Endothelial cell of umbilical vein (primary cell): ENCODE data around the gene TBRG1. TPM values are rescaled to one million over a fixed set of nuclear protein-coding genes. Genes with fewer than 3 reads are reported as not detected.

Experiments
- BruUV-seq: library from RNA; stranded (reverse); fragments of 400-500 nt; replicated peaks from 2 replicates; lab custom pipeline; 2021; lab: Mats Ljungman, UMichigan
- CTCF ChIA-PET: fragments of 300-600, 350-600 bp; sonication (Branson Sonifier 250); formaldehyde crosslinking; loops from one replicate; lab custom pipeline; 2021; ENCODE audit warnings: antibody characterized with exemption, inconsistent platforms; lab: Charles Lee
- POLR2A ChIA-PET: fragments of 300-600, 350-600 bp; sonication (Branson Sonifier 250); formaldehyde crosslinking; loops from one replicate; lab custom pipeline; 2021; ENCODE audit warnings: antibody characterized with exemption, inconsistent platforms; lab: Charles Lee
- DNase-seq: peaks from one replicate; pipeline ENCODE4 v3.0.0-alpha.2; 2011; ENCODE audit warnings: low read depth, low spot score
- FAIRE-seq: peaks from 2 replicates; lab custom pipeline; 2011; peaks lifted over from hg19 to GRCh38; lab: Jason Lieb, UNC
- H2AFZ ChIP-seq: 2 replicates; pipeline ENCODE4 v1.6.0; 2012; ENCODE audit warnings: low read depth, low read length, control low read depth, inconsistent platforms
- H3K27ac ChIP-seq: 2 replicates; pipeline ENCODE4 v1.5.1; 2011; ENCODE audit warnings: low read depth, mild to moderate bottlenecking, control low read depth, low read length, moderate library complexity; ENCODE audit not compliant: insufficient read depth
- H3K27me3 ChIP-seq, 2 experiments: 2 replicates each; pipeline versions ENCODE4 v1.6.0 to v1.6.1; 2011; ENCODE audit warnings: low read length in 2 of 2, mixed read lengths in 1 of 2; ENCODE audit not compliant: control insufficient read depth in 2 of 2, insufficient read depth in 2 of 2
- H3K36me3 ChIP-seq, 2 experiments: 2 replicates in 1 of 2; 3 replicates in 1 of 2; pipeline ENCODE4 v1.5.1; 2011; ENCODE audit warnings: low read length in 2 of 2, mild to moderate bottlenecking in 1 of 2, moderate library complexity in 1 of 2; ENCODE audit not compliant: control insufficient read depth in 2 of 2, insufficient read depth in 2 of 2; ENCODE audit errors: extremely low read depth in 1 of 2
- H3K4me1 ChIP-seq: 3 replicates; pipeline ENCODE4 v1.5.1; 2011; ENCODE audit warnings: mild to moderate bottlenecking, low read length; ENCODE audit not compliant: control insufficient read depth, insufficient read depth; ENCODE audit errors: extremely low read depth
- H3K4me2 ChIP-seq: 2 replicates; pipeline ENCODE4 v1.6.1; 2011; ENCODE audit warnings: low read length, control low read depth, mixed read lengths; ENCODE audit not compliant: insufficient read depth
- H3K4me3 ChIP-seq, 3 experiments: fragments of 200-600 bp in 1 of 3; sonication (generic), shearing (Covaris generic) in 1 of 3; replicated peaks in 1 of 3; 2 replicates each; pipeline ENCODE4 v1.5.1; 2011 to 2016; ENCODE audit warnings: control low read depth in 3 of 3, low read length in 3 of 3, mild to moderate bottlenecking in 2 of 3, inconsistent platforms in 1 of 3, low read depth in 1 of 3, moderate library complexity in 1 of 3; ENCODE audit not compliant: insufficient read depth in 1 of 3
- H3K79me2 ChIP-seq: 2 replicates; pipeline ENCODE4 v1.6.0; 2012; ENCODE audit warnings: low read length, inconsistent platforms; ENCODE audit not compliant: control insufficient read depth, insufficient read depth
- H3K9ac ChIP-seq: replicated peaks from 2 replicates; pipeline ENCODE3; 2011; ENCODE audit warnings: low read length, control low read depth; ENCODE audit not compliant: insufficient read depth; ENCODE audit errors: extremely low read depth
- H3K9me1 ChIP-seq: replicated peaks from 3 replicates; pipeline ENCODE4 v1.6.0; 2011; ENCODE audit warnings: mild to moderate bottlenecking, low read length; ENCODE audit not compliant: control insufficient read depth, insufficient read depth; ENCODE audit errors: extremely low read depth
- H3K9me3 ChIP-seq: replicated peaks from 2 replicates; pipeline ENCODE4 v1.5.1; 2012; ENCODE audit warnings: low read length, inconsistent platforms; ENCODE audit not compliant: control insufficient read depth, insufficient read depth
- H4K20me1 ChIP-seq: replicated peaks from 2 replicates; pipeline ENCODE3; 2011; ENCODE audit warnings: mild to moderate bottlenecking, low read length; ENCODE audit not compliant: control insufficient read depth, insufficient read depth; ENCODE audit errors: extremely low read depth
- EZH2 ChIP-seq: IDR thresholded peaks from 2 replicates; pipeline ENCODE4 v1.6.1; 2012; ENCODE audit warnings: borderline replicate concordance, low read depth, mild to moderate bottlenecking, moderate library complexity, low read length, inconsistent platforms; ENCODE audit not compliant: severe bottlenecking
- FOS ChIP-seq: IDR thresholded peaks from 2 replicates; pipeline ENCODE4 v1.6.1; 2011; ENCODE audit warnings: mild to moderate bottlenecking, low read length, moderate library complexity, borderline replicate concordance; ENCODE audit not compliant: insufficient read depth
- GATA2 ChIP-seq: IDR thresholded peaks from 2 replicates; pipeline ENCODE4 v1.7.0; 2011; ENCODE audit warnings: low read depth, mild to moderate bottlenecking, moderate library complexity, mixed read lengths, low read length; ENCODE audit not compliant: insufficient read length, insufficient read depth
- JUN ChIP-seq: IDR thresholded peaks from 2 replicates; pipeline ENCODE4 v1.6.1; 2011; ENCODE audit warnings: borderline replicate concordance, low read depth; ENCODE audit not compliant: insufficient read length, insufficient read depth
- MYC ChIP-seq: IDR thresholded peaks from one replicate; pipeline ENCODE4 v1.6.1; 2011; ENCODE audit warnings: mild to moderate bottlenecking, low read depth, low read length
- POLR2A ChIP-seq: IDR thresholded peaks from 2 replicates; pipeline ENCODE4 v1.6.1; 2012; ENCODE audit warnings: low read depth, mild to moderate bottlenecking, control low read depth, low read length
- POLR2AphosphoS5 ChIP-seq: IDR thresholded peaks from 2 replicates; pipeline ENCODE4 v1.6.1; 2012; ENCODE audit warnings: low read depth, mild to moderate bottlenecking, control low read depth, low read length, moderate library complexity; ENCODE audit not compliant: insufficient read depth
- dilution Hi-C: fragments of 300-500 bp; cut with MboI; formaldehyde crosslinking; loops from one replicate; pipeline ENCODE4 v1.15.0; 2019; ENCODE audit warnings: low sequenced_read_pairs; ENCODE audit not compliant: extremely low pct_ligation_motif_present
- intact Hi-C: fragments of 100-400 bp; cut with micrococcal nuclease; formaldehyde crosslinking; loops from one replicate; pipeline ENCODE4 v1.10.0; 2022
- polyA plus RNA-seq, 4 experiments: library from polyadenylated mRNA; depleted of rRNA in 3 of 4; stranded (reverse) in 3 of 4; unstranded in 1 of 4; fragments of >200 nt; gene quantifications; 2 replicates each; pipeline versions ENCODE4 v1.2.1 to v1.2.3, GENCODE V29; 2011 to 2012; ENCODE audit warnings: missing spikeins in 1 of 4
- total RNA-seq: library from RNA; stranded (reverse); gene quantifications from 2 replicates; pipeline ENCODE4 v1.2.3, GENCODE V29; 2021
- TF ChIP-seq, protein P1 (sequence below): IDR thresholded peaks from 2 replicates; pipeline ENCODE4 v1.6.1; 2011; ENCODE audit not compliant: insufficient read depth, insufficient read length
- TF ChIP-seq, protein P2 (sequence below), 2 donors: IDR thresholded peaks; 1 replicate in 1 of 2; 2 replicates in 1 of 2; pipeline ENCODE4 v1.5.1; 2011; ENCODE audit warnings: low read length in 2 of 2, mild to moderate bottlenecking in 2 of 2, moderate library complexity in 2 of 2, control low read depth in 1 of 2, inconsistent platforms in 1 of 2, low read depth in 1 of 2; ENCODE audit not compliant: insufficient read depth in 1 of 2; ENCODE audit errors: extremely low read depth in 1 of 2

TBRG1 gene
- total and polyA plus RNA-seq, 2 donors (not counting 3 experiments of a cell fraction or from before 2014, with no cell fraction given): 22.4 to 29.6 TPM

DNA sequence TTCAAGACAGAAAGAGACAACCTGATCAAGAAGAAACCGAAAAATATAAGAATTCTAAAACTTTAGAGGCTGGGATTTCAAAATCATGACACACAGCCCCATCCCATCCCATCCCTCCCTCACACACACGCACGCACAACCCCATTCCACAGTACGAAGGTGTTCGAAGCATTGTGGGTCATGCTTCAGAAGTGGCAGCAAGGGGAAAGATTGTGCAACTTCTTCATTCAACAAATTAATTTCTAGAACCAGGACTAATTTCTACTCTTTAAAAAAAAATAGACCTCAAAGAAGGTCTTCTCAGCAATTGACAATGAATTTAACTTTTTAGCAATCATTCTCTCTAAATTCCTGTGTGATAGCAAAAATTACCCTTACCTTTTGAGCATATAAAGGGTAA lies 51.9 kb downstream of the TBRG1 start:
- TF ChIP-seq POLR2AphosphoS5 (no peak), EZH2 (no peak), FOS (no peak), GATA2 (no peak), POLR2A (no peak), JUN (no peak), MYC (no peak)
- TF ChIP-seq, protein P1, sequence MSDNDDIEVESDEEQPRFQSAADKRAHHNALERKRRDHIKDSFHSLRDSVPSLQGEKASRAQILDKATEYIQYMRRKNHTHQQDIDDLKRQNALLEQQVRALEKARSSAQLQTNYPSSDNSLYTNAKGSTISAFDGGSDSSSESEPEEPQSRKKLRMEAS: no peak
- TF ChIP-seq, protein P2, sequence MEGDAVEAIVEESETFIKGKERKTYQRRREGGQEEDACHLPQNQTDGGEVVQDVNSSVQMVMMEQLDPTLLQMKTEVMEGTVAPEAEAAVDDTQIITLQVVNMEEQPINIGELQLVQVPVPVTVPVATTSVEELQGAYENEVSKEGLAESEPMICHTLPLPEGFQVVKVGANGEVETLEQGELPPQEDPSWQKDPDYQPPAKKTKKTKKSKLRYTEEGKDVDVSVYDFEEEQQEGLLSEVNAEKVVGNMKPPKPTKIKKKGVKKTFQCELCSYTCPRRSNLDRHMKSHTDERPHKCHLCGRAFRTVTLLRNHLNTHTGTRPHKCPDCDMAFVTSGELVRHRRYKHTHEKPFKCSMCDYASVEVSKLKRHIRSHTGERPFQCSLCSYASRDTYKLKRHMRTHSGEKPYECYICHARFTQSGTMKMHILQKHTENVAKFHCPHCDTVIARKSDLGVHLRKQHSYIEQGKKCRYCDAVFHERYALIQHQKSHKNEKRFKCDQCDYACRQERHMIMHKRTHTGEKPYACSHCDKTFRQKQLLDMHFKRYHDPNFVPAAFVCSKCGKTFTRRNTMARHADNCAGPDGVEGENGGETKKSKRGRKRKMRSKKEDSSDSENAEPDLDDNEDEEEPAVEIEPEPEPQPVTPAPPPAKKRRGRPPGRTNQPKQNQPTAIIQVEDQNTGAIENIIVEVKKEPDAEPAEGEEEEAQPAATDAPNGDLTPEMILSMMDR (IDR thresholded peaks at IDR 0.05; ENCODE audit: extremely low read depth in 1 of 2, insufficient read depth in 1 of 2, low read depth in 1 of 2, low read length in 2 of 2): no peak
- no peaks in the 10 kb centered on the region for H4K20me1 ChIP-seq
- H3K9me1 ChIP-seq: no peaks in the 10 kb centered on the region
- DNase-seq: no peak
- dilution Hi-C loops: no loop called here
- H3K36me3 ChIP-seq: no peaks in the 10 kb centered on the region
- peak overlapping the region in 2 of 3 experiments; percentile 38 to 95 for H3K4me3 ChIP-seq
- peak overlapping the region; percentile 63 for H3K27ac ChIP-seq
- H3K79me2 ChIP-seq: no peaks in the 10 kb centered on the region
- intact Hi-C loops: no loop called here
- peak overlapping the region; percentile 54 for H3K4me2 ChIP-seq
- FAIRE-seq: no peak
- no TSS peak for BruUV-seq
- H3K4me1 ChIP-seq: peaks cover 26% of the 10 kb centered on the region
- H3K9ac ChIP-seq: peak overlapping the region; percentile 75
- no peaks in the 10 kb centered on the region for H3K9me3 ChIP-seq
- H2AFZ ChIP-seq: no peak overlapping the region
- ChIA-PET CTCF (interaction anchor here (1.0 to 8.9 kb wide), 6 partner anchors 43 to 191 kb away, joined by 3 to 267 read pairs (median 9); partner anchors contain the start of gene NRGN), POLR2A (no interaction called here)
- no peaks in the 10 kb centered on the region for H3K27me3 ChIP-seq
